ENCODE measurements around the gene NOLC1.

DNA sequence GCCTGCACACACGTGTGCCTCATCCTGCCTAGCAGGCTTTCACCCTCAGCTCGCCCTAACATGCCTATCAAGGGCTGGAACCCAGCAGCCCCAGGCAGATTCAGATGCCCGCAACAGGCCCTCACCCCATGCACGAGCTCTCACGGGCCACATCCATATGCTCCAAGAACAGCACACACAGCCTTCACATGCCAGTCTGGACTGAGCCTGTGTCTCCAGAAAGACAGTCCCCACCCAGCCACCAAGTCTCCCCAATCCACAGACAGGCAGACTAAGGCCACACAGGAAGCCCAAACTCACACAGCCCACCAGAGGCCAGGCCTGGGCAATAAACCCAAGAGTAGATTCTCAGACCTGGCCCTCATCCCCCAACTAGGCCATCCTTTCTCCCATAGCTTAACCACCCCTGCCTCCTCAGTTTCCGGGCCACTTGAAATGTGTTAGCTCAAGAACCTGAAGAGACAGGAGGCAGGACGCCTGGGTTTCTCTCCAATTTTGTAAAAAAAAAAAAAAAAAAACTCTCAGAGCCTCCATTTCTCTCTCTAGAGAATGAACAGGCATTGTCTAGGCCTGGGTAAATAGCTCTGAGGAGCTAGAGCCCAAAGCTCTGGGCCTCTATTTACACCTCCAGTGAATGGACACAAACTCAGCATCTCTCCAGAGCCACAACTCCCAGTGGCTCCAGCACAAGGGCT lies 38.8 kb upstream of the NOLC1 start:
- TF ChIP-seq, protein P1, sequence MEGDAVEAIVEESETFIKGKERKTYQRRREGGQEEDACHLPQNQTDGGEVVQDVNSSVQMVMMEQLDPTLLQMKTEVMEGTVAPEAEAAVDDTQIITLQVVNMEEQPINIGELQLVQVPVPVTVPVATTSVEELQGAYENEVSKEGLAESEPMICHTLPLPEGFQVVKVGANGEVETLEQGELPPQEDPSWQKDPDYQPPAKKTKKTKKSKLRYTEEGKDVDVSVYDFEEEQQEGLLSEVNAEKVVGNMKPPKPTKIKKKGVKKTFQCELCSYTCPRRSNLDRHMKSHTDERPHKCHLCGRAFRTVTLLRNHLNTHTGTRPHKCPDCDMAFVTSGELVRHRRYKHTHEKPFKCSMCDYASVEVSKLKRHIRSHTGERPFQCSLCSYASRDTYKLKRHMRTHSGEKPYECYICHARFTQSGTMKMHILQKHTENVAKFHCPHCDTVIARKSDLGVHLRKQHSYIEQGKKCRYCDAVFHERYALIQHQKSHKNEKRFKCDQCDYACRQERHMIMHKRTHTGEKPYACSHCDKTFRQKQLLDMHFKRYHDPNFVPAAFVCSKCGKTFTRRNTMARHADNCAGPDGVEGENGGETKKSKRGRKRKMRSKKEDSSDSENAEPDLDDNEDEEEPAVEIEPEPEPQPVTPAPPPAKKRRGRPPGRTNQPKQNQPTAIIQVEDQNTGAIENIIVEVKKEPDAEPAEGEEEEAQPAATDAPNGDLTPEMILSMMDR (IDR thresholded peaks at IDR 0.05) = no peak
- no peak for TF ChIP-seq POLR2A (IDR thresholded peaks at IDR 0.05)

All from heart left ventricle (tissue), 13 donors.